IPS DF 19.7 (cell line): ENCODE data around the gene PLVAP.

ENCODE experiments used
- DNase-seq: peaks from one replicate; pipeline ENCODE4 v3.0.0-alpha.2; 2013; ENCODE audit warnings: low read depth, low spot score

The PLVAP gene

GRCh38 chr19:17334414-17335409 is 42.4 kb downstream of the PLVAP start, which contains the start of gene ANO8:
TSS of gene ANO8 (minus strand) at chr19:17334855. CDS start at chr19:17334670, 185 bp downstream.
- DNase-seq: peak; percentile 98

GRCh38 chr19:17333611-17334413 is 43.3 kb downstream of the PLVAP start:
- DNase-seq: no peak

- DNase-seq: no peak
Observed at GRCh38 chr19:17332677-17333581, 44.2 kb downstream of the PLVAP start.

- DNase-seq: no peak
Observed at GRCh38 chr19:17332360-17332676, 44.8 kb downstream of the PLVAP start.

- DNase-seq: no peak
Observed at GRCh38 chr19:17331045-17331558, 46.0 kb downstream of the PLVAP start.

GRCh38 chr19:17330262-17331044 is 46.7 kb downstream of the PLVAP start:
- no peak for DNase-seq

- DNase-seq: no peak
Observed at GRCh38 chr19:17329366-17330261, 47.5 kb downstream of the PLVAP start.

GRCh38 chr19:17328517-17329365 is 48.4 kb downstream of the PLVAP start:
- no peak for DNase-seq

- DNase-seq: no peak
Observed at GRCh38 chr19:17327654-17328516, 49.3 kb downstream of the PLVAP start.

GRCh38 chr19:17327068-17327653 is 50.0 kb downstream of the PLVAP start:
- DNase-seq: no peak

- no peak for DNase-seq
Observed at GRCh38 chr19:17326595-17326966, 50.6 kb downstream of the PLVAP start.

GRCh38 chr19:17325881-17326594 is 51.1 kb downstream of the PLVAP start:
- DNase-seq: no peak

GRCh38 chr19:17325133-17325532 is 52.0 kb downstream of the PLVAP start:
- DNase-seq: no peak

- no peak for DNase-seq
Observed at GRCh38 chr19:17324357-17325114, 52.6 kb downstream of the PLVAP start.

- DNase-seq: no peak
Observed at GRCh38 chr19:17323964-17324332, 53.2 kb downstream of the PLVAP start.
